H4 (cell line): ENCODE data around the gene SEMA3C. TPM values are rescaled to one million over a fixed set of nuclear protein-coding genes. Genes with fewer than 3 reads are reported as not detected.

Source experiments
- DNase-seq: peaks from one replicate; pipeline ENCODE4 v3.0.0-alpha.2; 2015; ENCODE audit warnings: low spot score
- total RNA-seq: library from RNA; depleted of rRNA; stranded (reverse); fragments of >200 nt; shearing (Covaris generic); gene quantifications from 2 replicates; pipeline ENCODE4 v1.2.3, GENCODE V29; 2014

The SEMA3C gene
- total RNA-seq, 1 experiment from 2014 or later: 150 TPM

GRCh38 chr7:80736371-80737125 lies 182.3 kb downstream of the SEMA3C start:
- no peak for DNase-seq

GRCh38 chr7:80735330-80735729 lies 183.5 kb downstream of the SEMA3C start:
- no peak for DNase-seq

GRCh38 chr7:80734011-80734410 lies 184.8 kb downstream of the SEMA3C start:
- no peak for DNase-seq

- DNase-seq: no peak
These were observed 185.4 kb downstream of the SEMA3C start for GRCh38 chr7:80733333-80733915.

- DNase-seq: no peak
These were observed 186.2 kb downstream of the SEMA3C start for GRCh38 chr7:80732630-80733029.

- no peak for DNase-seq
These were observed 187.6 kb downstream of the SEMA3C start for GRCh38 chr7:80731281-80731680.

GRCh38 chr7:80729591-80730320 lies 189.1 kb downstream of the SEMA3C start:
- DNase-seq: no peak

GRCh38 chr7:80726666-80727065 lies 192.2 kb downstream of the SEMA3C start:
- no peak for DNase-seq

- DNase-seq: no peak
These were observed 193.7 kb downstream of the SEMA3C start for GRCh38 chr7:80725181-80725611.

GRCh38 chr7:80724249-80724871 lies 194.5 kb downstream of the SEMA3C start:
- no peak for DNase-seq

- peak; percentile 98 for DNase-seq
These were observed 196.1 kb downstream of the SEMA3C start for GRCh38 chr7:80722616-80723195.

GRCh38 chr7:80721883-80722615 lies 196.8 kb downstream of the SEMA3C start:
- DNase-seq: peak; percentile 86

GRCh38 chr7:80720146-80720545 lies 198.7 kb downstream of the SEMA3C start:
- no peak for DNase-seq

- DNase-seq: no peak
These were observed 199.6 kb downstream of the SEMA3C start for GRCh38 chr7:80719261-80719660.

- peak; percentile 51 for DNase-seq
These were observed 207.3 kb downstream of the SEMA3C start for GRCh38 chr7:80711531-80711930.

- DNase-seq: no peak
These were observed 210.7 kb downstream of the SEMA3C start for GRCh38 chr7:80708123-80708522.

- no peak for DNase-seq
These were observed 211.5 kb downstream of the SEMA3C start for GRCh38 chr7:80707318-80707717.

GRCh38 chr7:80705130-80705781 lies 213.6 kb downstream of the SEMA3C start:
- DNase-seq: no peak

- DNase-seq: no peak
These were observed 215.6 kb downstream of the SEMA3C start for GRCh38 chr7:80703272-80703671.

- DNase-seq: peak; percentile 57
These were observed 219.1 kb downstream of the SEMA3C start for GRCh38 chr7:80699721-80700256.
